Neural cell (in vitro differentiated cells): ENCODE data around the gene SEZ6L2. TPM values are rescaled to one million over a fixed set of nuclear protein-coding genes. Genes with fewer than 3 reads are reported as not detected.

ENCODE experiments used
- H2AFZ ChIP-seq: fragments of 200-600, 300-800 bp; sonication (generic), shearing (Covaris generic); 2 replicates; pipeline ENCODE4 v1.6.0; 2014; ENCODE audit warnings: low read depth, mild to moderate bottlenecking, antibody characterized with exemption, low read length, moderate library complexity
- H3F3A ChIP-seq: fragments of 200-600 bp; shearing (Covaris generic); 2 replicates; pipeline ENCODE4 v1.6.1; 2016; ENCODE audit warnings: mild to moderate bottlenecking, moderate library complexity, mixed read lengths, antibody characterized with exemption, low read length; ENCODE audit not compliant: insufficient read depth, poor library complexity, severe bottlenecking
- H3K27ac ChIP-seq: fragments of 200-600, 300-800 bp; sonication (generic), shearing (Covaris generic); 2 replicates; pipeline ENCODE4 v1.5.1; 2014; ENCODE audit warnings: mild to moderate bottlenecking, low read length, moderate library complexity
- H3K27me3 ChIP-seq: fragments of 300-800, 200-600 bp; sonication (generic), shearing (Covaris generic); 2 replicates; pipeline ENCODE4 v1.6.0; 2014; ENCODE audit warnings: mild to moderate bottlenecking, low read depth, low read length, moderate library complexity; ENCODE audit not compliant: insufficient read depth
- H3K36me3 ChIP-seq: fragments of 300-800, 200-600 bp; sonication (generic), shearing (Covaris generic); 2 replicates; pipeline ENCODE4 v1.5.1; 2014; ENCODE audit warnings: mild to moderate bottlenecking, antibody characterized with exemption, low read length, moderate library complexity; ENCODE audit not compliant: insufficient read depth
- H3K4me2 ChIP-seq: fragments of 300-800, 200-600 bp; sonication (generic), shearing (Covaris generic); 2 replicates; pipeline ENCODE4 v1.6.0; 2014; ENCODE audit warnings: mild to moderate bottlenecking, low read length
- H3K4me3 ChIP-seq: fragments of 300-800, 200-600 bp; sonication (generic), shearing (Covaris generic); 2 replicates; pipeline ENCODE4 v1.5.1; 2014; ENCODE audit warnings: mild to moderate bottlenecking, low read length, moderate library complexity
- H3K79me2 ChIP-seq: fragments of 200-600 bp; shearing (Covaris generic); replicated peaks from 2 replicates; pipeline ENCODE4 v1.6.0; 2014; ENCODE audit warnings: mild to moderate bottlenecking, low read length, moderate library complexity; ENCODE audit not compliant: insufficient read depth
- H3K9ac ChIP-seq: fragments of 300-800, 200-600 bp; sonication (generic), shearing (Covaris generic); 2 replicates; pipeline ENCODE4 v1.6.1; 2016; ENCODE audit warnings: mild to moderate bottlenecking, low read length, mixed read lengths
- H3K9me2 ChIP-seq: fragments of 200-600 bp; shearing (Covaris generic); 2 replicates; pipeline ENCODE4 v1.6.1; 2016; ENCODE audit warnings: mild to moderate bottlenecking, low read length, mixed read lengths; ENCODE audit not compliant: insufficient read depth
- H3K9me3 ChIP-seq: fragments of 200-600, 300-800 bp; sonication (generic), shearing (Covaris generic); 2 replicates; pipeline ENCODE4 v1.6.1; 2016; ENCODE audit warnings: mild to moderate bottlenecking, mixed run types, low read length, moderate library complexity, mixed read lengths
- H4K20me1 ChIP-seq: fragments of 200-600 bp; shearing (Covaris generic); 2 replicates; pipeline ENCODE4 v1.6.1; 2016; ENCODE audit warnings: mild to moderate bottlenecking, mixed run types; ENCODE audit not compliant: insufficient read depth
- EP300 ChIP-seq: fragments of 450-650 bp; conservative IDR thresholded peaks from 2 replicates; pipeline ENCODE4 v1.6.1; 2014; ENCODE audit warnings: antibody characterized with exemption, mild to moderate bottlenecking, moderate library complexity; ENCODE audit not compliant: poor library complexity, severe bottlenecking
- EZH2 ChIP-seq: fragments of 200-600, 300-800 bp; shearing (Covaris generic), sonication (generic); IDR thresholded peaks from 2 replicates; pipeline ENCODE4 v1.6.1; 2014; ENCODE audit warnings: antibody characterized with exemption, low read length, borderline replicate concordance, mild to moderate bottlenecking; ENCODE audit not compliant: insufficient read depth, poor library complexity, severe bottlenecking
- MXI1 ChIP-seq: fragments of 450-650 bp; conservative IDR thresholded peaks from 2 replicates; pipeline ENCODE4 v1.6.1; 2014; ENCODE audit warnings: antibody characterized with exemption, mild to moderate bottlenecking; ENCODE audit not compliant: poor library complexity, severe bottlenecking
- POLR2AphosphoS5 ChIP-seq: IDR thresholded peaks from 2 replicates; pipeline ENCODE4 v1.6.1; 2012
- RAD21 ChIP-seq: fragments of 450-650 bp; conservative IDR thresholded peaks from 2 replicates; pipeline ENCODE4 v1.6.1; 2014; ENCODE audit warnings: antibody characterized with exemption, mild to moderate bottlenecking, moderate library complexity
- SMC3 ChIP-seq: fragments of 450-650 bp; conservative IDR thresholded peaks from 2 replicates; pipeline ENCODE4 v1.6.1; 2014; ENCODE audit warnings: antibody characterized with exemption, mild to moderate bottlenecking, moderate library complexity; ENCODE audit not compliant: poor library complexity
- TAF1 ChIP-seq: IDR thresholded peaks from 2 replicates; pipeline ENCODE4 v1.6.1; 2012; ENCODE audit warnings: low read depth
- polyA plus RNA-seq: library from polyadenylated mRNA; depleted of rRNA; stranded (reverse); fragments of >200 nt; gene quantifications from 2 replicates; pipeline ENCODE4 v1.2.3, GENCODE V29; 2014
- TF ChIP-seq, protein P1 (sequence below): fragments of 450-650 bp; IDR thresholded peaks from 2 replicates; pipeline ENCODE4 v1.5.1; 2014; ENCODE audit warnings: antibody characterized with exemption, mild to moderate bottlenecking, moderate library complexity; ENCODE audit not compliant: poor library complexity, severe bottlenecking
- TF ChIP-seq, protein P2 (sequence below): IDR thresholded peaks from 2 replicates; pipeline ENCODE4 v1.6.1; 2012; ENCODE audit warnings: borderline replicate concordance

SEZ6L2 gene
- polyA plus RNA-seq, 1 donor from 2014 or later = 48.8 TPM

DNA sequence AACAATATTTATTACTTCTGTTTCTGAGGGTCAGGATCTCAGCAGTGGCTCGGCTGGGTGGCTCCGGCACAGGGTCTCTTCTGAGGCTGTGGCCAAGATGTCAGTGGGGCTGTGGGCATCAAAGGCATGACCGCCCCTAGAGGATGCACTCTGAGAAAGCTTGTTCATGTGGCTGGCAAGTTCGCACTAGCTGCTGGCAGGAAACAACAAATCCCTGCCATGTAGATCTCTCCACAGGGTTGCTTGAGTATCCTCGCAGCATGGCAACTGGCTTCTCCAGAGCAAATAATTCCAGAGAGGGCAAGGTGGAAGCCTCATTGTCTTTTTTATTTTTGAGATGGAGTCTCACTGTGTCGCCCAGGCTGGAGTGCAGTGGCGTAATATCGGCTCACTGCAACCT is 14.2 kb upstream of the SEZ6L2 start:
- Histone ChIP-seq H3K9me2 (no peaks in the 10 kb centered on the region), H3K9ac (no peak overlapping the region), H3K4me2 (no peak overlapping the region), H4K20me1 (no peaks in the 10 kb centered on the region), H3K9me3 (no peaks in the 10 kb centered on the region), H3K27me3 (no peaks in the 10 kb centered on the region), H3K4me3 (no peak overlapping the region), H3K79me2 (no peaks in the 10 kb centered on the region), H2AFZ (no peak overlapping the region), H3F3A (no peaks in the 10 kb centered on the region), H3K27ac (no peak overlapping the region), H3K36me3 (no peaks in the 10 kb centered on the region)
- TF ChIP-seq RAD21 (no peak), POLR2AphosphoS5 (no peak), MXI1 (no peak), EZH2 (no peak), TAF1 (no peak), SMC3 (no peak), EP300 (no peak)
- TF ChIP-seq, protein P1, sequence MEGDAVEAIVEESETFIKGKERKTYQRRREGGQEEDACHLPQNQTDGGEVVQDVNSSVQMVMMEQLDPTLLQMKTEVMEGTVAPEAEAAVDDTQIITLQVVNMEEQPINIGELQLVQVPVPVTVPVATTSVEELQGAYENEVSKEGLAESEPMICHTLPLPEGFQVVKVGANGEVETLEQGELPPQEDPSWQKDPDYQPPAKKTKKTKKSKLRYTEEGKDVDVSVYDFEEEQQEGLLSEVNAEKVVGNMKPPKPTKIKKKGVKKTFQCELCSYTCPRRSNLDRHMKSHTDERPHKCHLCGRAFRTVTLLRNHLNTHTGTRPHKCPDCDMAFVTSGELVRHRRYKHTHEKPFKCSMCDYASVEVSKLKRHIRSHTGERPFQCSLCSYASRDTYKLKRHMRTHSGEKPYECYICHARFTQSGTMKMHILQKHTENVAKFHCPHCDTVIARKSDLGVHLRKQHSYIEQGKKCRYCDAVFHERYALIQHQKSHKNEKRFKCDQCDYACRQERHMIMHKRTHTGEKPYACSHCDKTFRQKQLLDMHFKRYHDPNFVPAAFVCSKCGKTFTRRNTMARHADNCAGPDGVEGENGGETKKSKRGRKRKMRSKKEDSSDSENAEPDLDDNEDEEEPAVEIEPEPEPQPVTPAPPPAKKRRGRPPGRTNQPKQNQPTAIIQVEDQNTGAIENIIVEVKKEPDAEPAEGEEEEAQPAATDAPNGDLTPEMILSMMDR = no peak
- TF ChIP-seq, protein P2, sequence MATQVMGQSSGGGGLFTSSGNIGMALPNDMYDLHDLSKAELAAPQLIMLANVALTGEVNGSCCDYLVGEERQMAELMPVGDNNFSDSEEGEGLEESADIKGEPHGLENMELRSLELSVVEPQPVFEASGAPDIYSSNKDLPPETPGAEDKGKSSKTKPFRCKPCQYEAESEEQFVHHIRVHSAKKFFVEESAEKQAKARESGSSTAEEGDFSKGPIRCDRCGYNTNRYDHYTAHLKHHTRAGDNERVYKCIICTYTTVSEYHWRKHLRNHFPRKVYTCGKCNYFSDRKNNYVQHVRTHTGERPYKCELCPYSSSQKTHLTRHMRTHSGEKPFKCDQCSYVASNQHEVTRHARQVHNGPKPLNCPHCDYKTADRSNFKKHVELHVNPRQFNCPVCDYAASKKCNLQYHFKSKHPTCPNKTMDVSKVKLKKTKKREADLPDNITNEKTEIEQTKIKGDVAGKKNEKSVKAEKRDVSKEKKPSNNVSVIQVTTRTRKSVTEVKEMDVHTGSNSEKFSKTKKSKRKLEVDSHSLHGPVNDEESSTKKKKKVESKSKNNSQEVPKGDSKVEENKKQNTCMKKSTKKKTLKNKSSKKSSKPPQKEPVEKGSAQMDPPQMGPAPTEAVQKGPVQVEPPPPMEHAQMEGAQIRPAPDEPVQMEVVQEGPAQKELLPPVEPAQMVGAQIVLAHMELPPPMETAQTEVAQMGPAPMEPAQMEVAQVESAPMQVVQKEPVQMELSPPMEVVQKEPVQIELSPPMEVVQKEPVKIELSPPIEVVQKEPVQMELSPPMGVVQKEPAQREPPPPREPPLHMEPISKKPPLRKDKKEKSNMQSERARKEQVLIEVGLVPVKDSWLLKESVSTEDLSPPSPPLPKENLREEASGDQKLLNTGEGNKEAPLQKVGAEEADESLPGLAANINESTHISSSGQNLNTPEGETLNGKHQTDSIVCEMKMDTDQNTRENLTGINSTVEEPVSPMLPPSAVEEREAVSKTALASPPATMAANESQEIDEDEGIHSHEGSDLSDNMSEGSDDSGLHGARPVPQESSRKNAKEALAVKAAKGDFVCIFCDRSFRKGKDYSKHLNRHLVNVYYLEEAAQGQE = no peak

DNA sequence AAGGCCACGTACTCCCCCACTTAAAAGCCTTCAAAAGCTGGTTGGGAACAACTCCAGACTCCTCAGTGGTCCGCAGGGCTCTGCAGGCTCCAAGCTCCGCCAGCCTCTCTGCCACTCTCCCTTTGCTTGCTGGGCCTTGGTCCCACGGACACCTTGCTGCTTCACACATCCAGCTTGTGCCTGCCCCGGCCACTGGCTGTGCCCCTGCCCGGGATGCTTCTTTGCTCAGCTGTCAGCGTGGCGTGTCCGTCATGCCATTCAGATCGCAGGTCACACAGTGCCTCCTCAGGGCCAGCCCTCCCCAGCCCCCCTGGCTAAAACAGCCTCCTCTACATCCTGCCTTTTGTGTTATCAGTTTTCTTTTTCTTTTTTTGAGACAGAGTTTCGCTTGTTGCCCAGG is 12.7 kb upstream of the SEZ6L2 start:
- Histone ChIP-seq H3K79me2 (no peaks in the 10 kb centered on the region), H3K27ac (no peak overlapping the region), H3K9me3 (no peaks in the 10 kb centered on the region), H3K27me3 (no peaks in the 10 kb centered on the region), H3K4me2 (no peak overlapping the region), H3K9me2 (no peaks in the 10 kb centered on the region), H3K4me3 (no peak overlapping the region), H3F3A (no peaks in the 10 kb centered on the region), H2AFZ (no peak overlapping the region), H4K20me1 (no peaks in the 10 kb centered on the region), H3K36me3 (no peaks in the 10 kb centered on the region), H3K9ac (no peak overlapping the region)
- TF ChIP-seq, protein P2 = no peak
- no peak for TF ChIP-seq RAD21
- no peak for TF ChIP-seq POLR2AphosphoS5
- no peak for TF ChIP-seq EZH2
- TF ChIP-seq MXI1 = no peak
- TF ChIP-seq, protein P1 = no peak
- TF ChIP-seq TAF1 = no peak
- no peak for TF ChIP-seq EP300
- no peak for TF ChIP-seq SMC3
